ENCODE measurements around the gene DCC. TPM values are rescaled to one million over a fixed set of nuclear protein-coding genes. Genes with fewer than 3 reads are reported as not detected.

The DCC gene
- total and polyA plus RNA-seq, 2 experiments from 2014 or later = not detected

GRCh38 chr18:52678551-52678950 lies 338.6 kb downstream of the DCC start:
- in situ Hi-C loops (cut with MboI) = no loop called here
- TF ChIP-seq EZH2phosphoT487 (IDR thresholded peaks at IDR 0.05; ENCODE audit: insufficient read depth, low read depth) (no peak), EZH2 (IDR thresholded peaks at IDR 0.05; ENCODE audit: insufficient read depth, poor library complexity, severe bottlenecking) (no peak)

DNA sequence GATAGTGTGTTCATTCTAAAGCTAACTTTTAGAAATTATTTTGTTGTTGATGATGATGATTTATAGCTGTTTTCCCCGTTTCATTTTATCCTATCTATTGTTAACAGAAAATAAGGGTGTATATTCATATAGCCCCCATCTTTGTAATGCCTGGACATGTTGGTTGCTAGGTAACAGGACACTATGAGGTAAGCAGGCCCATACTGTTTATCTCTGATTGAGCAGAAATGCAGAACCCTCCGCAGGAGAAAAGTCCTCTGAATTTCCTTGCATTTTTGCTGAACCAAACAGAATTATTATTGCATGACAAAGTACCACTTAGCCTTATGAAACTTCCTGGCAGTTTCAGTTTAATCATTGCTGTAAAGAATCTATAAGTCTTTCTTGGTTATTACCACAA lies 339.4 kb downstream of the DCC start:
- no peaks in the 10 kb centered on the region for H3K79me2 ChIP-seq (ENCODE audit: insufficient read depth)
- TF ChIP-seq EZH2 (IDR thresholded peaks at IDR 0.05; ENCODE audit: insufficient read depth, poor library complexity, severe bottlenecking) (no peak), EZH2phosphoT487 (IDR thresholded peaks at IDR 0.05; ENCODE audit: insufficient read depth, low read depth) (no peak)

More at GRCh38 chr18:52678551-52678950, 338.6 kb downstream of the DCC start:
- H3K36me3 ChIP-seq (ENCODE audit: low read depth) = no peaks in the 10 kb centered on the region
- H3F3A ChIP-seq (ENCODE audit: insufficient read depth) = no peaks in the 10 kb centered on the region
- no peak for DNase-seq
- 33 to 37% methylated on average over 8 of the region's 8 CpGs for WGBS, 2 experiments (ENCODE audit: low coverage in 1 of 2, low lambda C conversion rate in 2 of 2, missing lambda C conversion rate in 2 of 2)
- H4K20me1 ChIP-seq (ENCODE audit: insufficient read depth) = no peaks in the 10 kb centered on the region
- no peaks in the 10 kb centered on the region for H3K79me2 ChIP-seq (ENCODE audit: insufficient read depth)
- no peak overlapping the region for H2AFZ ChIP-seq
- no peak overlapping the region for H3K27ac ChIP-seq
- H3K27me3 ChIP-seq (replicated peaks; ENCODE audit: insufficient read depth) = no peaks in the 10 kb centered on the region
- H3K4me3 ChIP-seq = no peak overlapping the region
- H3K4me1 ChIP-seq (ENCODE audit: insufficient read depth) = no peaks in the 10 kb centered on the region
- no peak overlapping the region for H3K9ac ChIP-seq
- H3K9me3 ChIP-seq (ENCODE audit: low read depth) = no peaks in the 10 kb centered on the region
- H3K4me2 ChIP-seq (ENCODE audit: unreplicated experiment) = no peak overlapping the region
- H3K9me2 ChIP-seq (ENCODE audit: insufficient read depth) = no peaks in the 10 kb centered on the region

GRCh38 chr18:52682260-52682659 lies 342.3 kb downstream of the DCC start:
- Histone ChIP-seq H3K4me3 (no peak overlapping the region), H3K9me3 (ENCODE audit: low read depth) (no peaks in the 10 kb centered on the region), H3K36me3 (ENCODE audit: low read depth) (no peaks in the 10 kb centered on the region), H3K4me1 (ENCODE audit: insufficient read depth) (no peaks in the 10 kb centered on the region), H2AFZ (no peak overlapping the region), H3K9ac (no peak overlapping the region), H4K20me1 (ENCODE audit: insufficient read depth) (no peaks in the 10 kb centered on the region), H3F3A (ENCODE audit: insufficient read depth) (no peaks in the 10 kb centered on the region), H3K4me2 (ENCODE audit: unreplicated experiment) (no peak overlapping the region), H3K27me3 (replicated peaks; ENCODE audit: insufficient read depth) (no peaks in the 10 kb centered on the region), H3K79me2 (ENCODE audit: insufficient read depth) (no peaks in the 10 kb centered on the region), H3K27ac (no peak overlapping the region), H3K9me2 (ENCODE audit: insufficient read depth) (no peaks in the 10 kb centered on the region)
- TF ChIP-seq EZH2phosphoT487 (IDR thresholded peaks at IDR 0.05; ENCODE audit: insufficient read depth, low read depth) (no peak), EZH2 (IDR thresholded peaks at IDR 0.05; ENCODE audit: insufficient read depth, poor library complexity, severe bottlenecking) (no peak)
- DNase-seq = no peak
- WGBS, 2 experiments (ENCODE audit: low coverage in 1 of 2, low lambda C conversion rate in 2 of 2, missing lambda C conversion rate in 2 of 2) = 14 to 21% methylated on average over 4 of the region's 4 CpGs
- in situ Hi-C loops (cut with MboI) = no loop called here

More for the DNA sequence above, 339.4 kb downstream of the DCC start:
- no peak for DNase-seq
- in situ Hi-C loops (cut with MboI) = no loop called here
- Histone ChIP-seq H3K4me2 (ENCODE audit: unreplicated experiment) (no peak overlapping the region), H3K36me3 (ENCODE audit: low read depth) (no peaks in the 10 kb centered on the region), H3K4me3 (no peak overlapping the region), H3F3A (ENCODE audit: insufficient read depth) (no peaks in the 10 kb centered on the region), H3K9me3 (ENCODE audit: low read depth) (no peaks in the 10 kb centered on the region), H4K20me1 (ENCODE audit: insufficient read depth) (no peaks in the 10 kb centered on the region), H3K9me2 (ENCODE audit: insufficient read depth) (no peaks in the 10 kb centered on the region), H3K27ac (no peak overlapping the region), H3K9ac (no peak overlapping the region), H2AFZ (no peak overlapping the region), H3K27me3 (replicated peaks; ENCODE audit: insufficient read depth) (no peaks in the 10 kb centered on the region), H3K4me1 (ENCODE audit: insufficient read depth) (no peaks in the 10 kb centered on the region)
- 19 to 23% methylated on average over 2 of the region's 2 CpGs for WGBS, 2 experiments (ENCODE audit: low coverage in 1 of 2, low lambda C conversion rate in 2 of 2, missing lambda C conversion rate in 2 of 2)

GRCh38 chr18:52685316-52685715 lies 345.3 kb downstream of the DCC start:
- Histone ChIP-seq H3K4me3 (no peak overlapping the region), H3K4me1 (ENCODE audit: insufficient read depth) (no peaks in the 10 kb centered on the region), H3K4me2 (ENCODE audit: unreplicated experiment) (no peak overlapping the region), H2AFZ (no peak overlapping the region), H3F3A (ENCODE audit: insufficient read depth) (no peaks in the 10 kb centered on the region), H4K20me1 (ENCODE audit: insufficient read depth) (no peaks in the 10 kb centered on the region), H3K27me3 (replicated peaks; ENCODE audit: insufficient read depth) (no peaks in the 10 kb centered on the region), H3K79me2 (ENCODE audit: insufficient read depth) (no peaks in the 10 kb centered on the region), H3K9me3 (ENCODE audit: low read depth) (no peaks in the 10 kb centered on the region), H3K36me3 (ENCODE audit: low read depth) (no peaks in the 10 kb centered on the region), H3K27ac (no peak overlapping the region), H3K9ac (no peak overlapping the region), H3K9me2 (ENCODE audit: insufficient read depth) (no peaks in the 10 kb centered on the region)
- in situ Hi-C loops (cut with MboI) = no loop called here
- no peak for DNase-seq
- WGBS, 2 experiments (ENCODE audit: low coverage in 1 of 2, low lambda C conversion rate in 2 of 2, missing lambda C conversion rate in 2 of 2) = 0% methylated on average over 1 of the region's 1 CpG
- TF ChIP-seq EZH2phosphoT487 (IDR thresholded peaks at IDR 0.05; ENCODE audit: insufficient read depth, low read depth) (no peak), EZH2 (IDR thresholded peaks at IDR 0.05; ENCODE audit: insufficient read depth, poor library complexity, severe bottlenecking) (no peak)

- Histone ChIP-seq H3K9me3 (ENCODE audit: low read depth) (no peaks in the 10 kb centered on the region), H3K9me2 (ENCODE audit: insufficient read depth) (no peaks in the 10 kb centered on the region), H3K4me2 (ENCODE audit: unreplicated experiment) (no peak overlapping the region), H3F3A (ENCODE audit: insufficient read depth) (no peaks in the 10 kb centered on the region), H3K36me3 (ENCODE audit: low read depth) (no peaks in the 10 kb centered on the region), H3K27ac (no peak overlapping the region), H3K4me3 (no peak overlapping the region), H3K4me1 (ENCODE audit: insufficient read depth) (no peaks in the 10 kb centered on the region), H3K9ac (no peak overlapping the region), H2AFZ (no peak overlapping the region), H3K79me2 (ENCODE audit: insufficient read depth) (no peaks in the 10 kb centered on the region), H3K27me3 (replicated peaks; ENCODE audit: insufficient read depth) (no peaks in the 10 kb centered on the region), H4K20me1 (ENCODE audit: insufficient read depth) (no peaks in the 10 kb centered on the region)
- no peak for TF ChIP-seq EZH2 (IDR thresholded peaks at IDR 0.05; ENCODE audit: insufficient read depth, poor library complexity, severe bottlenecking)
- no peak for TF ChIP-seq EZH2phosphoT487 (IDR thresholded peaks at IDR 0.05; ENCODE audit: insufficient read depth, low read depth)
- in situ Hi-C loops (cut with MboI) = no loop called here
- no peak for DNase-seq
These were observed 351.8 kb downstream of the DCC start for GRCh38 chr18:52691841-52692240.
